Fibroblast of skin of right biceps (primary cell): ENCODE data around the gene PRDM10.
A peak's percentile ranks its signal among the peaks of the same experiment; 100 is the strongest.
"Not testable (repeated sequence)": the region's sequence is repeated elsewhere in the genome, so short reads cannot be mapped to it uniquely, and the experiment has no call there.

ENCODE experiments used
- DNase-seq: peaks from one replicate; pipeline ENCODE4 v3.0.0-alpha.2; 2013

The PRDM10 gene

GRCh38 chr11:130002352-130002845 is at the start of gene PRDM10:
PRDM10 (minus strand) TSS chr11:130002835; CDS start chr11:129960964, 41,871 bp downstream.
- DNase-seq, result peak; percentile 96

GRCh38 chr11:130051082-130051481 is 48.4 kb upstream of the PRDM10 start:
- peak; percentile 43 for DNase-seq

DNA sequence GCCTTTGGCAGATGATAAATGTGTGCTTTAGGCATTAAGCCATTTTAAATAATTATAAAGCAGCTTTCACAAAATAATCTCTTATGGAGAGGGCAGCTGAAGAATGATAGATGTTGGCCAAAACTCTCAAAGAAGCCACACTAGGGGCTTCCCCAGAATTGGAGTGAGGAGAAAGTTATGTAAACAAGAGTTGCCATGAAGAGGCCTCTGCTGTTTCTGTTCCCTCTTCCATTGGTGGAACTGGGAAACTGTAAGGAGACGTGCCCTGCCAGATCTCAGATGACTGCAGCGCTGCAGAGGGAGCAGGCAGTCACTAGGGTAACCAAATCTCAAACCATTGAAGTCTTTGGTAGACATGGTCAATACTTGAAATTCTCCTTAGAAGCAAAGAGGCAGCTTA is 47.6 kb upstream of the PRDM10 start:
- DNase-seq, result no peak

- DNase-seq, result no peak
These were observed 46.7 kb upstream of the PRDM10 start for GRCh38 chr11:130049328-130049771.

DNA sequence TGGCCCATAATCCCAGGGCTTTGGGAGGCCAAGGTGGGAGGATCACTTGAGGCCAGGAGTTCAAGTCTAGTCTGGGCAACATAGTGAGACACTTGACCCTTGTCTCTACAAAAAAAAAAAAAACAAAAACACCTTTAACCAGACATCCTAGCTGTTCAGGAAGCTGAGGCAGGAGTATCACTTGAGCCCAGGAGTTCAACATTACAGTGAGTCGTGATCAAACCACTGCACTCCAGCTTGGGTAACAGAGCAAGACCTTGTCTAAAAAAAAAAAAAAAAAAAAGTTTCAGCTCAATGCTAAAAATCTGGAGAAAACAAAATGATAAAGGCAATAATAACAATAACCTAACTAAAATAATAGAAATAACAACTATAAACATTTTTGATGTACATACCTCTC is 44.5 kb upstream of the PRDM10 start:
- no peak for DNase-seq

DNA sequence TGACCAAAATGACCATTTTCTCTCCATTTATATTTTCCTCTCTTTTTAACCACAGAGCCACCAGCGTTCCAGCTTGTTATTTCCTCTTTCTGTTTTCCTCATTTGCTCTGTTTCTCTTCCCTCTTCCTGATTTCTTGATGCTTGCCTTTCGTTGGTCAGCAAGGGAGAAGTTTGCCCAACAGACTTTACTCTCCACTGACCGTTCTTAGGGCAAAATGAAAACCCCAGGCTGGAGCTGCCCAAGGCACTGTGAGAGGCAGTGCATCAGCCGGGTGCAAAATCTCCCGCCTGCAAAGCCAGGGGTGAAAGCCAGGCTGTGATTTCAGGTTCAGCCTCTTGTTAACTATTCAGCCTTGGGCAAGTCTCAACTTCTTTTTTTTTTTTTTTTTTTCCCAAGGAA is 40.9 kb upstream of the PRDM10 start:
- no peak for DNase-seq

DNA sequence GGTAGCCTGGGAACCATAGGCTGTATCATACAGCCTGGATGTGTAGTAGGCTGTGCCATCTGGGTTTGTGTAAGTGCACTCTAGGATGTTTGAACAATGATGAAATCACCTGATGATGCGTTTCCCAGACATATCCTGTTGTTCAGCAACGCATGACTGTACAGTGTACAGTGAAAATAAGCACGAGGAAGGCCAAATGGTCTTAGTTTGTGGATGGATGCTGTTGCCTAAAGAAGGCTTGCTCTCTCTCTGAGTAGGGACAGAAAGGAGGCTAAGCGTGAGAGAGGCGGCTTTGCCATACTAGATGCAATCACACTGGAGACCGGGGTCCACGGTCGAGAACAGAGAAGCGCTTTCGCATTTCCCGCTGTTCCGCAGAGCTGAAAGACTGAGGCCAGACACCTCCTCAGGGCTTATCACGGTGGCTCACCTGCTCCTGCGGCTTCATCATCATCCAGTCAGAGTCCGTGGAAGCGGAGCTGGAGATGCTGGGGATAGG is 39.5 kb upstream of the PRDM10 start:
- DNase-seq, result peak; percentile 91

DNA sequence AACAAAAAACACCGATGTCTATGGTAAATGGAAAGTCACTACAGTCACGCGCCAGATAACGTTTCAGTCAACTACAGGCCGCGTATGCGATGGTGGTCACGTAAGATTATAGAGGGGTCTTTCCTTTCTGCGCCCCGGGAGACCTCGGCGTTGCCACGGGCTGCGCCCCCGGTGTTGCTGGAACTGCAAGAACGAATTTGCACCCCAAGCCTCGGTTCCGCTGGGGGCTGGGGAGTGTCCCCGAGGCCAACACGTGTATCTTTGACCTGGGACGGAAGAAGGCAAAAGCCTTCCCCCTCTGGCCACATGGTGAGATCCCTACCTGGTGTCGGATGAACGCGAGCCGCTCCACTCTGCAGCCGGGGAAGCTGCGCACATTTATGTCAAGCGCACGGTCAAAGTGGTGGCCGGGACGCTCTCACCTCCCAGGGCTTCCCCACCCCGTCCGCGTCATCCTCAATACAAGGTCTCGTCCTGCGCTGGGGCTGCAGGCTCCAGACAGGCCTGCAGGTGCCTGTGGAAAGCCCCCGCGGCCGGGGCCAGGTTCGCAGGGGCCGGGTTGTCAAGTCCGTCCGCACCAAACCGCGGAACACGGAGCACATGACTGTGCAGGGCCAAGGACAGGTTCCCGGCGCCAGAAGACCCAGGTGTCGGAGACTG is 37.8 kb upstream of the PRDM10 start:
- DNase-seq, result no peak

DNA sequence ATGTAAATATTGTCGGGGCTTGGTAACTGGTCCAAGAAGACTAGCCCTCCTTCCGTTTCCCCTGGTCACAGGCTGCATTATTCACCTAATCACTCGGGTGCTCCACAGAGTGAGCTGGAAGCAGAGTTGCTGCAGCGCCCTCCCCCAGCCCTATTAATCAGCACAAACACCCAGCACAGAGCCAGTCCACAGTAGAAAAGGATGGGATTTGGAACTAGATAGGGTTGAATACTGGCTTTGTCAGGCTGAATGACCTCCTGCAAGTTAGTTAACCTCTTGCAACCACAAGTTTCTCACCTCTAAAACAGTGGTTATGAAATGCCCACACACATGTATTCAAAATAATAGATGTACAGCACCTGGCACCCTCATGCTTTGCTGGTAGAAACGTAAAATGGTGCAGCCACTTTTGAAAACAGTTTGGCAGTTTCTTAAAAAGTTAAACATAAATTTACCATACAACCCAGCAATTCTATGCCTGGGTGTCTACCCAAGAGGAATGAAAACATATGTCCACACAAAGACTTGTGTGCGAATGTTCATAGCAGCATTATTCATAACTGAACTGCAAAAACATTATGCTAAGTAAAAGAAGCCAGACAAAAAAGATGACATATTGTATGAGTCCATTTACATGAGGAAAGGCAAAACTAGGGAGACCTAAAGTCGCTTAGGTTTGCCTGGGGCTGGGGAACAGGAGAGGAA is 35.4 kb upstream of the PRDM10 start:
- DNase-seq, result peak; percentile 57

GRCh38 chr11:130037058-130037457 is 34.4 kb upstream of the PRDM10 start:
- DNase-seq, result peak; percentile 74

DNA sequence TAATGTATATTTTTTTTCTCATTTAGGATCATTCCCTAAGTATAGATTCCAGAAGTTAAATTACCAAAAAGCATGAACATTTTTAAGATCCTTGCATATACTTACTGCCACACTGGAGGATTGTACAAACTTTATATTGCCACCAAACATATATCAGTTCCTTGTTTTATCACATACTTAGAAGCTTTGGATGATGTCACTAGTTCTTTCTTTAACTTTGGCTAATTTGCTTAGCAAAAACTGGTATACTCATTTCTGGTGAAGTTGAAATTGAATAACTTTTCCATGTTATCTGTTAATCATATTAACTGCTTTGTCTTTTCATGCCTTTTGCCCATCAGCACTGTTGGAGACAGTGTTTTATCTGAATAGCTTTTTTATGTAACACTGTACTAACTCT is 31.6 kb upstream of the PRDM10 start:
- no peak for DNase-seq

- DNase-seq, result no peak
These were observed 30.3 kb upstream of the PRDM10 start for GRCh38 chr11:130032931-130033330.

- no peak for DNase-seq
These were observed 29.3 kb upstream of the PRDM10 start for GRCh38 chr11:130031945-130032344.

- no peak for DNase-seq
These were observed 28.4 kb upstream of the PRDM10 start for GRCh38 chr11:130031056-130031455.

GRCh38 chr11:130029137-130029536 is 26.5 kb upstream of the PRDM10 start:
- no peak for DNase-seq

- no peak for DNase-seq
These were observed 22.7 kb upstream of the PRDM10 start for GRCh38 chr11:130025371-130025770.

GRCh38 chr11:130024361-130024760 is 21.7 kb upstream of the PRDM10 start:
- peak; percentile 80 for DNase-seq

DNA sequence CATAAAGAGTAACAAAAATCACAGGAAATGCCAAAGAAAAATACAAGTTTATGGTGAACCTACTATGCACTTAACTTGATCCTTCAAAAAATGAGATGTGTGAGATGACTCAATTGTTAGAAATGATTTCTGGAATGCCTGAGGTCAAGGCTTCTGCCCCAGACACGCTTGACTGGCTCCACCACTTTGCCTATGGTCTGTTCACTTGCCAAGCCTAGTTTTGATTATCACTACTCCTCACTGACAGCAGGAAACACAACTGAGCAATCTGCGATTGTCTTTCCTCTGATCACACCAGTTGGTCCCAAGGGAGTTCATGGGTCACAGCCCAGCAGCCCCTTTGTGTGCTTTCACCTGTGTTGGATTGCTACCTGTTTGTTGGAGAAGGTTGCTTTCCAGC is 20.6 kb upstream of the PRDM10 start:
- DNase-seq, result peak; percentile 92

- DNase-seq, result peak; percentile 31
These were observed 20.2 kb upstream of the PRDM10 start for GRCh38 chr11:130022799-130023198.

GRCh38 chr11:130021606-130022005 is 19.0 kb upstream of the PRDM10 start:
- DNase-seq, result not testable (repeated sequence)

DNA sequence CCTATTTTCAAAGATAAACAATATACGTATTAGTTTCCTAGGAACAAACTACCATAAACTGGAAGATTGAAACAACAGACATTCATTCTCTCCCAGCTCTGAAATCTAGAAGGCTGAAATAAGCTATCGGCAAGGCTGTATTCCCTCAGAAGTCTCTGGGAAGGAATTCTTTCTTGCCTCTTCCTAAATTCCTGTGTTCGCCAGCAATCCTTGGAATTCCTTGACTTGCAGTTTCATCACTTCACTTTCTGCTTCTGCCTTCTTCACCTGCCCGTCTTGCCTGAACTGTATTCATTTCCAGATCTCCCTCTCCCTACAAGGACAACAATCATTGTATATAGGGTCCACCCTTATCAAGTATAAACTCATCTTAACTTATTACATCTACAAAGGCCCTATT is 17.7 kb upstream of the PRDM10 start:
- peak; percentile 73 for DNase-seq

DNA sequence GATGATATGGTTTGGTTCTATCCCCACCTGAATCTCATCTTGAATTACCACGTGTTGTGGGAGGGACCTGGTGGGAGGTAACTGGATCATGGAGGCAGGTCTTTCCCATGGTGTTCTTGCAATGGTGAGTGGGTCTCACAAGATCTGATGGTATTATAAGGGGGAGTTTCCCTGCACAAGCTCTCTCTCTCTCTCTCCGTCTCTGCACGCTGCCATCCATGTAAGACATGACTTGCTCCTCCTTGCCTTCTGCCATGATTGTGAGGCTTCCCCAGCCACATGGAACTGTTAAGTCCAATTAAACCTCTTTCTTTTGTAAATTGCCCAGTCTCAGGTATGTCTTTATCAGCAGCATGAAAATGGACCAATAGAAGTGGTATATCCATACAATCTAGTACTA is 13.2 kb upstream of the PRDM10 start:
- DNase-seq, result not testable (repeated sequence)

- DNase-seq, result no peak
These were observed 5.7 kb upstream of the PRDM10 start for GRCh38 chr11:130008326-130008725.

GRCh38 chr11:130006929-130007328 is 4.3 kb upstream of the PRDM10 start:
- no peak for DNase-seq
